ENCODE data around the gene TRAF1. TPM values are rescaled to one million over a fixed set of nuclear protein-coding genes. Genes with fewer than 3 reads are reported as not detected.

The TRAF1 gene
- total RNA-seq, 4 donors from 2014 or later: 3.5 to 12.2 (median 7.5) TPM

DNA sequence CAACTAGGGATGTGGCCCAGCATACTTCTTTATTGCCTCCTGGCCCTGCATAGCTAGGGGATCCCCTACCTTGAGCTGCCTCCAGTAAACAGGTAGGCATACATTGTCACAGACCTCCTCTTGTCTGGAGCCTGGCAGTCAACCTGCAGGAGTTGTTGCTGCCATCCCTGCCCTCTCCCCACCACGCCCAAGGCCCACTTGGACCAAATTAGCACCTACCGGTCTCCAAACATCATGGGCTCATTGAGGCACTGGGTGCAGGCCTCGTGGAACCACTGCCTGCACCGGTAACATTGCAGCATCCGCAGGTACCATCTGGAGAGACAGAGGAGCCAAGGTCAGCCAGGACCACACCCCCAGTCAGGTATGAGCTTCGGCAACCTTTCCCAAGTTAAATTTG lies 59.9 kb downstream of the TRAF1 start:
- peaks cover 25% of the 10 kb centered on the region for H3K4me1 ChIP-seq
- no peak for TF ChIP-seq POLR2AphosphoS5 (IDR thresholded peaks at IDR 0.05)
- TF ChIP-seq POLR2A (IDR thresholded peaks at IDR 0.05): no peak
- TF ChIP-seq, protein P1, sequence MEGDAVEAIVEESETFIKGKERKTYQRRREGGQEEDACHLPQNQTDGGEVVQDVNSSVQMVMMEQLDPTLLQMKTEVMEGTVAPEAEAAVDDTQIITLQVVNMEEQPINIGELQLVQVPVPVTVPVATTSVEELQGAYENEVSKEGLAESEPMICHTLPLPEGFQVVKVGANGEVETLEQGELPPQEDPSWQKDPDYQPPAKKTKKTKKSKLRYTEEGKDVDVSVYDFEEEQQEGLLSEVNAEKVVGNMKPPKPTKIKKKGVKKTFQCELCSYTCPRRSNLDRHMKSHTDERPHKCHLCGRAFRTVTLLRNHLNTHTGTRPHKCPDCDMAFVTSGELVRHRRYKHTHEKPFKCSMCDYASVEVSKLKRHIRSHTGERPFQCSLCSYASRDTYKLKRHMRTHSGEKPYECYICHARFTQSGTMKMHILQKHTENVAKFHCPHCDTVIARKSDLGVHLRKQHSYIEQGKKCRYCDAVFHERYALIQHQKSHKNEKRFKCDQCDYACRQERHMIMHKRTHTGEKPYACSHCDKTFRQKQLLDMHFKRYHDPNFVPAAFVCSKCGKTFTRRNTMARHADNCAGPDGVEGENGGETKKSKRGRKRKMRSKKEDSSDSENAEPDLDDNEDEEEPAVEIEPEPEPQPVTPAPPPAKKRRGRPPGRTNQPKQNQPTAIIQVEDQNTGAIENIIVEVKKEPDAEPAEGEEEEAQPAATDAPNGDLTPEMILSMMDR (IDR thresholded peaks at IDR 0.05): no peak
- TF ChIP-seq EP300 (IDR thresholded peaks at IDR 0.05): no peak
- no peak overlapping the region for H3K27ac ChIP-seq
- H3K4me3 ChIP-seq: no peak overlapping the region
- no peaks in the 10 kb centered on the region for H3K9me3 ChIP-seq
- peaks cover 36% of the 10 kb centered on the region for H3K36me3 ChIP-seq
- no peak for DNase-seq (ENCODE audit: low spot score in 2 of 2)
- H3K27me3 ChIP-seq: no peaks in the 10 kb centered on the region
- 95% methylated on average over 6 of the region's 6 CpGs for WGBS

DNA sequence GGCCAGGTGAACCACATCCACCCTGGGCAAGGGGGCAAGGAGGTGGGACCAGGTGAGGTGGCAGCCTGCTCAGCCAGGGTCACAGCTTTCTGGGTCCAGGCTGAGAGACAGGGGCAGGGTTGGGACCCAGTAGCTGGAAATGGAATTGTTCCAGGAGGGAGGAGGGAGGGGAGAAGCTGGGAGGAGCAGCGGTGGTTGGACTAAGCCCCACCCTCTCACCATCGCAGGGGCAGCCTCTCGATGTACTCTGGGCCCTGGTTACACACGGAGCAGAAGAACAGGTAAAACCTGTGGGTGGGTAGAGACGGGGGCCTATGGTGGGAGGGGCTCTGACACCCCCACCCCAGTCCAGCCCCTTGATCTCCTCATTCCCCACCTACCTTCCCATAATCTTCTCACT lies 60.8 kb downstream of the TRAF1 start:
- WGBS: 62% methylated on average over 5 of the region's 5 CpGs
- H3K27me3 ChIP-seq: no peaks in the 10 kb centered on the region
- TF ChIP-seq, protein P1 (IDR thresholded peaks at IDR 0.05): no peak
- TF ChIP-seq POLR2A (IDR thresholded peaks at IDR 0.05) (no peak), EP300 (IDR thresholded peaks at IDR 0.05) (no peak), POLR2AphosphoS5 (IDR thresholded peaks at IDR 0.05) (no peak)
- no peak overlapping the region for H3K4me3 ChIP-seq
- H3K4me1 ChIP-seq: peaks cover 25% of the 10 kb centered on the region
- no peak for DNase-seq (ENCODE audit: low spot score in 2 of 2)
- H3K27ac ChIP-seq: no peak overlapping the region
- no peaks in the 10 kb centered on the region for H3K9me3 ChIP-seq
- H3K36me3 ChIP-seq: peaks cover 45% of the 10 kb centered on the region

DNA sequence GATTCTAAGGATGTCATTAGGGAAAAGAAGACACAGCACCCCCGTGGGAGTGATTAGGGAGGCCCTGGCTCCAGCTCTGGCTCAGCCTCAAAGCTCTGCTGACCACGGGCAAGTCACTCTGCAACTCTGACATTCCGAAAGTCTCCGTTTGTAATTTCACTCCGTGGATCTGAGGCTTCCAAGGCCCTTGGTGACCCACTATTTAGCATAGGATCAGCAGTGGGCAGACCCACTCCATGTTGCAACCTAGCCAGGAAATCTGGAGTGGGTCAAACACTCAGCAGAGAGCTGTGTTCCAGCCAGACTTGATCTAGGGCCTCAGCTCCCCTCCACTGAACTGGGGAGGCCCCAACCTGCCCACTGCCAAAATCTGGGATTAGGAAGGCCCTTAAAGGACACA lies 61.4 kb downstream of the TRAF1 start:
- DNase-seq (ENCODE audit: low spot score in 2 of 2): no peak
- H3K4me1 ChIP-seq: peaks cover 25% of the 10 kb centered on the region
- H3K4me3 ChIP-seq: no peak overlapping the region
- H3K27ac ChIP-seq: no peak overlapping the region
- no peaks in the 10 kb centered on the region for H3K9me3 ChIP-seq
- no peaks in the 10 kb centered on the region for H3K27me3 ChIP-seq
- peaks cover 51% of the 10 kb centered on the region for H3K36me3 ChIP-seq
- 87% methylated on average over 5 of the region's 5 CpGs for WGBS
- TF ChIP-seq EP300 (IDR thresholded peaks at IDR 0.05) (no peak), POLR2A (IDR thresholded peaks at IDR 0.05) (no peak), POLR2AphosphoS5 (IDR thresholded peaks at IDR 0.05) (no peak)
- TF ChIP-seq, protein P1 (IDR thresholded peaks at IDR 0.05): no peak

DNA sequence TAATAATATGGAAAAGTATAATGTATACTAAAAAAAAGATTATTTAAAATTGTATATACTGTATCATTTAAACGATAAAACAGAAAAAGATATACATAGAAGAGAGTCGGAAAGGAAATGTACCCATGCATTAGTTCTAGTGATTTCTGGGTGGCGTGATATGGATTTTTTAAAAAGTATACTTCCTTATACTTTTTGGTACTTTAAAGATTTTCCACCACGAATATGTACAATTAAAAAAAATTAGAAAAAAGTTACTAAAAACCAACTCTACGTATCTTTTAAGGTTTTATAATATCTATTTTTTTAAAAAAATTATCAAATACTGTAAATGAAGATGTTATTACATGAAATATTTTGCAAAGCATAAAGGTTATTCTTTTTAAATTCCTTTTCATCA lies 61.9 kb downstream of the TRAF1 start:
- no peaks in the 10 kb centered on the region for H3K27me3 ChIP-seq
- H3K9me3 ChIP-seq: no peaks in the 10 kb centered on the region
- 93% methylated on average over 5 of the region's 5 CpGs for WGBS
- H3K4me1 ChIP-seq: peaks cover 23% of the 10 kb centered on the region
- TF ChIP-seq POLR2A (IDR thresholded peaks at IDR 0.05) (no peak), EP300 (IDR thresholded peaks at IDR 0.05) (no peak), POLR2AphosphoS5 (IDR thresholded peaks at IDR 0.05) (no peak)
- TF ChIP-seq, protein P1 (IDR thresholded peaks at IDR 0.05): no peak
- DNase-seq (ENCODE audit: low spot score in 2 of 2): no peak
- H3K36me3 ChIP-seq: peaks cover 56% of the 10 kb centered on the region
- no peak overlapping the region for H3K4me3 ChIP-seq
- H3K27ac ChIP-seq: no peak overlapping the region

DNA sequence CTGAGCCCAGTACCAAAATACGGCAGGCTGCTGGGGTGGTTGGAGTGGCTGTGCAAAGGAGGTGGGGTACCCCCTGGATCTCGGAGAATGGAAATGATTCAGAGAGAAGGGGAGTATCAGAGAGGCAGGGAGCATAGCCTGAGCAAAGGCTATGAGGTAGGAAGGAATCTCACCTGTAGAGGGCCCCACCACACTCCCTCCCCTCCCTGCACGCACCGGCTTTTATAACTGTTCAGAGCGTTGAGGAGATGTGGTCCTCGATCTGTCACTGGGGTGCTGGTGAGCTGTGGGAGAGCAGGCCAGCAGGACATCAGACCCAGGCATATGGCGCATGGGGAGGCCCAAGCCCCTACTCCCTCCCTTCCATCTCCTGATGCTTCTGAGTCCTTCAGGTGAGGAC lies 62.8 kb downstream of the TRAF1 start:
- no peak overlapping the region for H3K27ac ChIP-seq
- DNase-seq (ENCODE audit: low spot score in 2 of 2): no peak
- no peak overlapping the region for H3K4me3 ChIP-seq
- TF ChIP-seq EP300 (IDR thresholded peaks at IDR 0.05): no peak
- TF ChIP-seq, protein P1 (IDR thresholded peaks at IDR 0.05): no peak
- TF ChIP-seq POLR2A (IDR thresholded peaks at IDR 0.05): no peak
- TF ChIP-seq POLR2AphosphoS5 (IDR thresholded peaks at IDR 0.05): no peak
- H3K9me3 ChIP-seq: no peaks in the 10 kb centered on the region
- H3K36me3 ChIP-seq: peaks cover 61% of the 10 kb centered on the region
- peaks cover 16% of the 10 kb centered on the region for H3K4me1 ChIP-seq
- no peaks in the 10 kb centered on the region for H3K27me3 ChIP-seq
- 90% methylated on average over 7 of the region's 7 CpGs for WGBS

All from suprapubic skin (tissue), 4 donors.